HUDEP-2 (cell line): ENCODE data around the gene CERS1.

Experiments
- DNase-seq, 76 experiments: peaks; one replicate each; lab custom pipeline; 2025; ENCODE audit not compliant: unreplicated experiment in 76 of 76; lab: John Stamatoyannopoulos, UW

Gene CERS1, protein sequence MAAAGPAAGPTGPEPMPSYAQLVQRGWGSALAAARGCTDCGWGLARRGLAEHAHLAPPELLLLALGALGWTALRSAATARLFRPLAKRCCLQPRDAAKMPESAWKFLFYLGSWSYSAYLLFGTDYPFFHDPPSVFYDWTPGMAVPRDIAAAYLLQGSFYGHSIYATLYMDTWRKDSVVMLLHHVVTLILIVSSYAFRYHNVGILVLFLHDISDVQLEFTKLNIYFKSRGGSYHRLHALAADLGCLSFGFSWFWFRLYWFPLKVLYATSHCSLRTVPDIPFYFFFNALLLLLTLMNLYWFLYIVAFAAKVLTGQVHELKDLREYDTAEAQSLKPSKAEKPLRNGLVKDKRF

GRCh38 chr19:18895824-18896341, at the start of gene CERS1:
TSS of gene CERS1 (minus strand) at chr19:18896158. CDS start at chr19:18896072, 86 bp downstream.
- no peak for DNase-seq

DNA sequence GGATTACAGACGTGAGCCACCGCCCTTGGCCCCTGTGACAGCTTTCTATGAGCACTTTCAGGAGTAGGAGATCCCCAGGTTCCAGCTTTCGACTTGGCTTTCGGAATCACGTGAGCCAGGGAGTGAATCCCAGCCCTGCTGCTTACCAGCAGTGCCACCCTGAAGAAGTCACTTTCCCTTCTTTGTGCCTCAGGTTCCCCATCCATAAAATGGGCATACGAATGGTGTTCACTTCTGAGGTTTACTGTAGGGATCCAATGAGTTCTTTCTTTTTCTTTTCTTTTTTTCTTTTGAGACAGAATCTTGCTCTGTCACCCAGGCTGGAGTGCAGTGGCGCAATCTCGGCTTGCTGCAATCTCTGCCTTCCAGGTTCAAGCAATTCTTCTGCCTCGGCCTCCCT, 49.3 kb upstream of the CERS1 start:
- no peak for DNase-seq

DNA sequence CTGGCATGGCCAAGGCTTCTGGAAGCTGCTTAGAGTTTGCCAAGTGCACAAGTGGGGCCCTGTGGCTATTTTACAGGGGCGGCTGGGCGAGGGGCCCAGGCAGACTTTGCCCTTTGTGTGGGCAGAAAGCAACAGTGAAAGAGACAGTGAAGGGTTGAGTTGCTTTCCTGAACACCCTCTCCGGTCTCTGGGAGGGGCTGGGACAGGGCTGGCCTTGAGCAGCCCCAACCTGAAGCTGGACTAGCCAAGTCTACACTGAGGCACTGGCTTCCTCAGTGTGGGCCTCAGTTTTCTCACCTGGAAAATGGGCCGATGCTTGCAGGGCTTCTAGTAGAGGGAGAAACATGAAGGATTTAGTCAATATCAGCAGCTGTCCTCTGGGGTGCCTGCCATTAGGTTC, 47.5 kb upstream of the CERS1 start:
- no peak for DNase-seq

DNA sequence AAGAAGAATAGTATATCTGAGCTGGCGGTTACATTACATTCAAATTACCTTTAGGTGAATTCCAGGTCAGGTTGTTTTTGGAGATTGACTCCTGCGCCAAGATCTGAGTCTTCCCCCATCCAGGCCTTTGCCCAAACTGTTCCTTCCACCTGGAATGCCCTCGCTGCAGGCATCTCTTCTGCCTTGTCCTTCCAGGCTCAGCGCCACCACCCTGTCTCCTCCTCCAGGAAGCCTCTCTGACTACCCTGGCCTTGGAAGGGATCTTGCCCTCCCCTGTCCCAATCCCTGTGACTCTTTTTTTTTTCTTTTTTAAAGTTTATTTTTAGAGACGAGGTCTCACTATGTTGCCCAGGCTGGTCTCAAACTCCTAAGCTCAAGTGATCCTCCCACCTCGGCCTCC, 46.7 kb upstream of the CERS1 start:
- no peak for DNase-seq

DNA sequence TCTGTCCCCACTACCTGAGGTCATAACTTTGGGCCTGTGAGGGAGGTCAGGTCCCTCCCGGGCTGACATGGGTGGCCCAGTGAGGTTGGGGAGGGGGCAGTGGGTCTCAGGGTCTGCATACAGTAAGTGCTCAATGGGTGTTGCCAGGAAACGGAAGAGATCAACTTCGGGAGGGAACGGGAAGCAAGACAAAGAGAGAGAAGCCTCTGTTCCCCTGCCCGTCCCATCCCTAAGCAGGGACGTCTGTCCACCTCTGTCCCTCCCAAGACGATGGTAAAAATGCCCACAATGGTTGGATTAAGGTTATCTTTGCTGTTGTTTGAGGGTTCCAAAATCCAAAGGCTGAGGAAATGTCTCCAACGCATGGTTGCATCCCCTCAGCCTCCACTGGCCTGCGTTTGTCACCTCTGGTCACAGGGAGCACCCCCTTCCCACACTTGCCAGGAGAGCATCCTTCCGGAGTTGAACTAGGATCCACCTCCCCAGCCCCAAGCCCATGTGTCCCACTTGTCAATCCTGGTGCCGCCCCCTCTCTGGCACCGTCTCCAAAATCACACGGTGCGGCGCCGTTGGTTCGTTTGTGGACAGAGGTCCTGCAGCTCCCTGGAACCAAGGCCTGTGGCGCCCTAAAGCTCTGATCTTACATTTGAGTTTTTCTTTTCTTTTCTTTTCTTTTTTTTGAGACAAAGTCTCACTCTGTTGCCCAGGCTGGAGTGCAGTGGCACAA, 45.8 kb upstream of the CERS1 start:
- DNase-seq: no peak

GRCh38 chr19:18940769-18941627, 45.0 kb upstream of the CERS1 start, which contains the start of gene HOMER3:
TSS of gene HOMER3 (minus strand) at chr19:18941217. CDS start at chr19:18938982, 2,235 bp downstream.
- DNase-seq: peak in 55 of 76 experiments; percentile 10 to 83 (median 59)

DNA sequence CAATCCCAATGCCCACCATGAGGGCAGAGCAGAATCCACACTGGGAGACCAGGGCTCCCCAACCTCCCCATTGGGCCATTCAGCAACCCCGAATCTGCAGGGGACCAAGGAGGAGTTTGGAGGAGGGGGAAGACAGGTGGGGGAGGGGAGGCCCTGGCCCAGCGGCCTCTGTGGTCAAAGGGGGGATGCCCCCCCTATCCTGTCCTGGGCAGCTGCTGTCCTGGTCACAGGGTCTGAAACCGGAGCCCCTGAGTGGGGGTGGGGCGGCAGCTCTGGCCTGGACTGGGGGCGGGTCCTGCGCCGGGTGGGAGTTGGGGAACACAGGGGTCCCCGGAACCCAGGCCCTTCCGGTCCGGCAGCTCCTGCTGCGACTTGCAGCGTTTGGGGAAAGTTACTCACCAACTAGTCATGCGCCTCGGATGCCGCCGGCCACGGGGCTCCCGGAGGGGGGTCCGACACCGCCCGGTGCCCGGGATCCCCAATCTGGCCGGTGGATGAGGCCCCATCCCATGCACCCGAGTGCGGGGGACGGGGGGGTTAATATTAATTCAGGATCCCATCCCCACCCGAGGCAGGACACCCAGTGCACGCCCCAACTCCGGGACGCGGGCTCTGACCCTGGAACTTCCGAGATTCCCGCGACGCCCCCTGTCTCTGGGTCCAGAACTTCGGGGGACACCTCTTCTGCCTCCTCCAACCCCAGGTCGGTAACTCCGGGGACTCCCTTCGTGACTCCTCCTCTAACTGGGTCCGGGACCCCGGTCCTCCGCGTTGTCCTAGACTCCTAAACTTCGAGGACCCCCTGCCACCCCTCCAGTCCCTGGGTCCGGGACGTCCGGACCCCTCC, 44.2 kb upstream of the CERS1 start:
- no peak for DNase-seq

DNA sequence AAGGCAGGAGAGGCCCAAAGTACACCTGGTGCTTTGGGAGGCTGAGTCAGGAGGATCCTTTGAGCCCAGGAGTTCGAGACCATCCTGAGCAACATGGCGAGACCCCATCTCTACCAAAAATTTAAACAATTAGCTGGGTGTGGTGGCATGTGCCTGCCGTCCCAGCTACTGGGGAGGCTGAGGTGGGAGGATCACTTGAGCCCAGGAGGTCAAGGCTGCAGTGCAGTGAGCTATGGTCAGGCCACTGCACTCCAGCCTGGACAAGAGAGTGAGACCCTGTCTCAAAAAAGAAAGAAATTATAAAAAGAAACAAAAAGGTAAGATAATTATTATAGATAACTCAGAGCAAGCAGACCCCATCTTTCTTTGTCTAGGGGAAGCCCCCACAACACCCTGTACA, 43.2 kb upstream of the CERS1 start:
- DNase-seq: no peak

- no peak for DNase-seq
These were observed 37.3 kb upstream of the CERS1 start for GRCh38 chr19:18933297-18933696.

DNA sequence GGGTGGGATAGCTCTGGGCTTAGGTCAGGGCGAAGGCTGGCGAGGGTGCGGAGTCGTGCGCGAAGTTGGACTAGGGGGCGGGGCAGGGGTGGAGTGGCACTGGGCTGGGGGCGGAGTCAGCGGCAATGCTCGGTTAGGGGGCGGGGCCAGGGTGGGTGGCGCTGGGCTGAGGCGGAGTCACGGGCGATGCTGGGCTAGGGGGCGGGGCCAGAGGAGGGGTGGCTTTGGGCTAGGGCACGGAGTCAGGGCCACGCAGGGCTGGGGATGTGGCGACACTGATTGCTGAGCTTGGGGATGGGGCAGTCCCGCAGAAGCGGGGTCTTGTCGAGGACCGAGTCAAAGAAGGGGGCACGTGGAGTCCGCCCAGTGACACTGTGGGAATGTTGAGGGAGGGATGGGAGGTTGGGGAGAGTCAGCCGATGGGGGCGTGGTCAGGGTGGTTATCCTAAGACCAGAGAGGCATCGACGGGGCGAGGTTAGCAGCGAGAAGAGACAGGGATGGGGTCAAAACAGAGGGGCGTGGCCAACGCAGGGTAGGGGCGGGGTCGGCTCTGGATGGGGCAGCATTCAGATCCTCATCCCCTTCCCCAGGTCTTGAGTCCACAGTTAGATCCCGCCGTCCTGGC, 36.4 kb upstream of the CERS1 start:
- peak in 73 of 76 experiments; percentile 22 to 98 (median 86) for DNase-seq

DNA sequence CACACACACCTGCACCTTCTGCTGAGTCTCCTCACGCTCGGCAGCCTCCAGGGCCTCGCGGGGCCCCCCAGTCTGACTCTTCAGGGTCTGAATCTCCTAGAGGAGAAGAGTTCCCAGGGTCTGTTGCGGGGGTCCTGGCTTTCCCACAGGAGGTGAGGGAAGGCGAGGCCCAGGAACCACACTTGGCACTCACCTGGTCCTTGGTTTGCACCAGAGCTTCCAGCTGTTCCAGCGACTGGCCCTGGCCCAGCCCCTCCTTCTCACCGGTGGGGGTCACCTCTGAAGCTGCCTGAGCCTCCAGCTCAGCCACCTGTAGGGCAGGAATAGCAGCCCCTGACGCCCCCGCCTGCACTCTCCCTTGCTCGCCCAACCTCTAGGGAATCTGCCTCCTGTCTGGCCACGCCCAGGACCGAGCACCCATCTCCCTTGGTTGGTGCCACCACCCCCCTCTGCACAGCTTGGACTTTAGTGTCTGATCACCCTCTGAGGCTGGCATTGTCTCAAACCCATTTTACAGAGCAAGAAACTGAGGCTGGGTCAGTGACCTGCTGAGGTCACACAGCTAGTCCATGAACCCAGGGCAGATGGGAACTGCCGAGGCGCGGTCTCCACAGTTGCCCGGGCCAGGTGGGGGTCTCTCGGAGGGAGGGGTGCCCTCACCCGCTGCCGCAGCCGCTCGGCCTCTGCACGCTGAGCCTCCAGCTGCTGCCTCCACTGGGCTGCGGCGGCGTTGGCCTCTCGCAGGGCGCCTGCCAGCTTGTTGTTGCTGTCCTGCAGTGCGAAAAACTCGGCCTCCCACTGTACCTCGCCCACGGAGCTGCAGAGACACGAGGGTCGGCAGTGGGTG, 35.6 kb upstream of the CERS1 start:
- DNase-seq: no peak

DNA sequence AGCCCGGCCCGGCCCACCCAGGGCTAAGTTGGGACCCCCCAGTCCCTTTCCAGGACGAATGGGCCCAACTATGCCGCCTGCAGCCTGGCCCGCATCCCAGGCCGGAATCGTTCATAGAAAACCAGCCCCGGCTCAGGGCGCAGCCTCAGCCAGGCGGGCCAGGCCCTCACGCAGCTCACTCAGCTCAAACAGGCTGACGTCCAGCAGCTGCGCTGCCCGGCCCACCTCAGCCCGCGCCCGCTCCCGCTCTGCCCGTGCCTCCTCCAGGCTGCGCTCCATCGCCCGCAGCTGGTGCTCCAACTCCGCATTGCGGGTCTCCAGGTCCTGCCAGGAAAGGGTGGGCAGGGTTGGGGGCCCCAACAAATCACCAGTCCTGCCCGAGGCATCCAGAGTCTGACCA, 33.4 kb upstream of the CERS1 start:
- DNase-seq: no peak

DNA sequence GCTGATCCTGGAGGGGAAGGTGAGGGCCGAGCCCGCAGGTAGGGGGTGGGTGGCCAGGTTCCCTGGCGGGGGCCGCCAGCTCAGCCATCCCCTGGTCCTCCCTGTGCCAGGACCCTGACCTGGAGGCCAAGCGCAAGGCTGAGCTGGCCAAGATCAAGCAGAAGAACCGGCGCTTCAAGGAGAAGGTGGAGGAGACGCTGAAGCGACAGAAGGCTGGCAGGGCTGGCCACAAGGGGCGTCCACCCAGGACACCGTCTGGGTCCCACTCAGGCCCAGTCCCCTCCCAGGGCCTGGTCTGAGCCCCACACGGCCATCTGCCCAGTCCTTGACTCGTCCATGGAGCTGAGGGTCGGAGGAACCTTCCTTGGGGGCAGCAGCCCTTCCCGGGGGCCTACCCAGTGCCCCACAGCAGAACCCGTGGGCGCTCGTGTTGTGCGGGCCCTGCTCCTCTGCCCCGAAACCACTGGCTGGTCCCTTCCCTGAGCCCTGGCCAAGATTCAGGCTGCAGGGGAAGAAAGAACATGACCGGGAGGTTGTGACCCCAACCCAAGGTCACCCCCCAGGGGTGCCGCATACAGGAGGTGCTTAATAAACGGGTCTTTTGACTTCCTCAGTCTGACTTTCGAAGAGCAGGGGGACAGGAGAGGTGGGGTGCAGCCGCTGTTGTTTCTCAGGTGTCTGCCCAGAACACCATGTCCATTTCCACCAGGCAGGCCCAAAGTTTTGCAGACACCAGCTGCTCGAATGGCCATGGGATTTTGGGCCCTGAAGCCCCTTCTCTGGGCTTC, 32.3 kb upstream of the CERS1 start:
- DNase-seq: no peak

DNA sequence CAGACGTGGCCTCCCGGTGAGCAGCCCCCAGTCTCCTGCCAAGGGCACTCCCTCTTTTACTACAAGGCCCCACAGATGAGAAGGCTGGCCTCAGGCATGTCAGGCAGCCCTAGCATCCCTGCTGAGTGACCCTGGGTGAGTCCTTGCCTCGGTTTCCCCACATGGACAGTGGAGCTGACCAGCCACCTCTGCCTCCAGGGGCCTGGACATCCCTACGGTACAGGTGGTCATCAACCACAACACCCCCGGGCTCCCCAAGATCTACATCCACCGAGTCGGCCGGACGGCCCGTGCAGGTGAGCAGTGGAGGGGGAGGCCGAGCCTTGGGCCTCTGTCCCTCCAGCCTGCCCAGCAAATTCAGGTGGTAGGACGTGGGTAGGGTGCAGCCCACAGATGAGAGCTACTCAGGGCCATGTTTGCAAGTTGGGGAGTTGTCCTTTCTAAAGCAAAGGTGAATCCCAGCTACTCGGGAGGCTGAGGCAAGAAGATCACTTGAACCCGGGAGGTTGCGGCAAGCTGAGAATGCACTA, 28.8 kb upstream of the CERS1 start:
- DNase-seq: no peak

DNA sequence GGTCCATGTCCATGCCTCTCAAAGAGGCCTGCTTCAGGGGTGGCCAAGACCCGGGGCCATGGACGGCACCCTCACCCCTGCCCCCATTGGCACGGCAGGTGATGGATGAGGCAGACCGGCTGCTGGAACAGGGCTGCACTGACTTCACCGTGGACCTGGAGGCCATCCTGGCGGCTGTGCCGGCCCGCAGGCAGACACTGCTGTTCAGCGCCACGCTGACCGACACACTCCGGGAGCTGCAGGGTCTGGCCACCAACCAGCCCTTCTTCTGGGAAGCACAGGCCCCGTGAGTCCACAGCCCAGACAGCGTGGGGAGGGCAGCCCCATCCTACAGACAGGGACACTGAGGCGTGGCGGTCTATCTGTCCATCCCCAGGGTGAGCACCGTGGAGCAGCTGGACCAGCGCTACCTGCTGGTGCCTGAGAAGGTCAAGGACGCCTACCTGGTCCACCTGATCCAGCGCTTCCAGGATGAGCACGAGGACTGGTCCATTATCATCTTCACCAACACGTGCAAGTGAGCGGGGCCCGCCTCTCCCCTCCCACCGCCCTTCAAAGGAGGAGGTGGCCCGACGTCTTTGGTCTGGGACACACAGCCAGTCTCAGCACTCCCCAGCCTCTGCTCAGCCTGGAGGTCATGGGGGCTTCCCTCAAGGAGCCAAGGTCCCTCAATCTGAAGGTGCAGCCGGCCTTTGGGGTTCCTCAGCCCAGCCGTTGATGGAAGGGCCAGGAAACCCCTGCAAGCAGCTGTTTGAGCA, 26.4 kb upstream of the CERS1 start:
- no peak for DNase-seq

DNA sequence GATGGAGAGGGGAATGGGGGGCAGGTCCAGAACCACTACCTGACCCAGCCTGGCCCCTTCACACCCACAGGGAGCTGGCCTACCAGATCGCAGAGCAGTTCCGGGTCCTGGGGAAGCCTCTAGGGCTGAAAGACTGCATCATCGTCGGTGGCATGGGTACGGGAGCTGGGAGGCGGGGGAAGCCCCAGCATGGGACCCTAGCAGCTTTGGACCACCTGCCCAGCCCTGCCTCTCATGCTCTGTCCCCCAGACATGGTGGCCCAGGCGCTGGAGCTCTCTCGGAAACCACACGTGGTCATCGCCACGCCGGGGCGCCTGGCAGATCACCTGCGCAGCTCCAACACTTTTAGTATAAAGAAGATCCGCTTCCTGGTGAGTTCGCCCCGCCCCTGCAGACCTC, 25.6 kb upstream of the CERS1 start:
- no peak for DNase-seq

- no peak for DNase-seq
These were observed 24.4 kb upstream of the CERS1 start for GRCh38 chr19:18920400-18920799.
